OCI-LY1 (cell line): ENCODE results near the gene UBE2N.

Experiments used
- CTCF ChIP-seq: fragments of 200-600 bp; sonication (generic), shearing (Covaris generic); IDR thresholded peaks from 2 replicates; pipeline ENCODE4 v1.5.1; 2017; ENCODE audit warnings: mild to moderate bottlenecking, antibody characterized with exemption, low read length, moderate library complexity, mixed read lengths
- EZH2 ChIP-seq: fragments of 200-600 bp; sonication (generic), shearing (Covaris generic); IDR thresholded peaks from 2 replicates; pipeline ENCODE4 v1.8.0; 2017; ENCODE audit warnings: borderline replicate concordance, mixed run types, mild to moderate bottlenecking, antibody characterized with exemption, low read length, moderate library complexity, mixed read lengths

GRCh38 chr12:93379326-93379980 lies 62.3 kb downstream of the UBE2N start:
- TF ChIP-seq CTCF (no peak), EZH2 (no peak)
